ENCODE measurements around the gene SCGB3A1.

The SCGB3A1 gene

DNA sequence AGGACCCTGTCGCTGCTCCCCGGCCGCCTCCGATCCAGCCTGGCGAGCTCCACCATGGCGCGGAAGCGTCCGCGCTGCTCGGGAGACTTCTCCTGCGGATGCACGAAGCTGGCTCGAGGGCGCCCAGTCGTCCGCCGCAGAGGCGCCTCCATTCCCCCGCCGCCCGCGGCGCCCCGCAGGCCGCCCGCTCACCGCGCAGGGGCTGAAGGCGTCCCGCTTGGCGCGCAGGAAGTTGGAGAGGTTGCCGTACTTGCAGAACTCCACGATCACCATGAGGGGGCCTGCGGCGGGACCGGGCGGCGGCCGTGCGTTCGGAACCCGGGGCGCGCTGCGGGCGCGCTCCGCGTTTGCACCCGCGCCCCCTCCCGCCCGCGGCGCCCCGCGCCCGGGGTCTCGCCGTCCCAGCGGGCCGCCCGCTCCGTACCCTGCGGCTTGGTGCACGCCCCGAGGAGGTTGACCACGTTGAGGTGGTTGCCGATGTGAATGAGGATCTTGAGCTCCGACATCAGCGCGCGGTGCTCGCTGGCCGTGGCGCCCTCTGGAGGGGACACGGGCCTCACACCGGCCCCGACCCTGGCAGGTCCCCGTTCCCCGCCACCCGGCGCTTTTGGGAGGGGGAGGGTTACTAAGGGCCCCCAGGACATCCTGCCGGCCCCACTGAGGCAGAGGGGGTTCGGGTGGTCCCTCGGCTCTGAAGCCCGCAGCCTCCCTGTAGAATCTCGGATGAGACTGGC lies 27.7 kb upstream of the SCGB3A1 start:
- TF ChIP-seq, protein P1, sequence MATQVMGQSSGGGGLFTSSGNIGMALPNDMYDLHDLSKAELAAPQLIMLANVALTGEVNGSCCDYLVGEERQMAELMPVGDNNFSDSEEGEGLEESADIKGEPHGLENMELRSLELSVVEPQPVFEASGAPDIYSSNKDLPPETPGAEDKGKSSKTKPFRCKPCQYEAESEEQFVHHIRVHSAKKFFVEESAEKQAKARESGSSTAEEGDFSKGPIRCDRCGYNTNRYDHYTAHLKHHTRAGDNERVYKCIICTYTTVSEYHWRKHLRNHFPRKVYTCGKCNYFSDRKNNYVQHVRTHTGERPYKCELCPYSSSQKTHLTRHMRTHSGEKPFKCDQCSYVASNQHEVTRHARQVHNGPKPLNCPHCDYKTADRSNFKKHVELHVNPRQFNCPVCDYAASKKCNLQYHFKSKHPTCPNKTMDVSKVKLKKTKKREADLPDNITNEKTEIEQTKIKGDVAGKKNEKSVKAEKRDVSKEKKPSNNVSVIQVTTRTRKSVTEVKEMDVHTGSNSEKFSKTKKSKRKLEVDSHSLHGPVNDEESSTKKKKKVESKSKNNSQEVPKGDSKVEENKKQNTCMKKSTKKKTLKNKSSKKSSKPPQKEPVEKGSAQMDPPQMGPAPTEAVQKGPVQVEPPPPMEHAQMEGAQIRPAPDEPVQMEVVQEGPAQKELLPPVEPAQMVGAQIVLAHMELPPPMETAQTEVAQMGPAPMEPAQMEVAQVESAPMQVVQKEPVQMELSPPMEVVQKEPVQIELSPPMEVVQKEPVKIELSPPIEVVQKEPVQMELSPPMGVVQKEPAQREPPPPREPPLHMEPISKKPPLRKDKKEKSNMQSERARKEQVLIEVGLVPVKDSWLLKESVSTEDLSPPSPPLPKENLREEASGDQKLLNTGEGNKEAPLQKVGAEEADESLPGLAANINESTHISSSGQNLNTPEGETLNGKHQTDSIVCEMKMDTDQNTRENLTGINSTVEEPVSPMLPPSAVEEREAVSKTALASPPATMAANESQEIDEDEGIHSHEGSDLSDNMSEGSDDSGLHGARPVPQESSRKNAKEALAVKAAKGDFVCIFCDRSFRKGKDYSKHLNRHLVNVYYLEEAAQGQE (IDR thresholded peaks at IDR 0.05; ENCODE audit: insufficient read depth in 1 of 2, low read depth in 2 of 2, low read length in 2 of 2): no peak
- TF ChIP-seq POLR2AphosphoS5 (IDR thresholded peaks at IDR 0.05; ENCODE audit: low read depth, low read length) (no peak), SIN3A (IDR thresholded peaks at IDR 0.05; ENCODE audit: borderline replicate concordance, insufficient read depth, low read length) (no peak), TAF1 (IDR thresholded peaks at IDR 0.05; ENCODE audit: borderline replicate concordance, insufficient read depth, low read length) (no peak), FOXP2 (optimal IDR thresholded peaks at IDR 0.05; ENCODE audit: borderline replicate concordance, extremely low read depth, extremely low read length, insufficient read depth) (no peak)

DNA sequence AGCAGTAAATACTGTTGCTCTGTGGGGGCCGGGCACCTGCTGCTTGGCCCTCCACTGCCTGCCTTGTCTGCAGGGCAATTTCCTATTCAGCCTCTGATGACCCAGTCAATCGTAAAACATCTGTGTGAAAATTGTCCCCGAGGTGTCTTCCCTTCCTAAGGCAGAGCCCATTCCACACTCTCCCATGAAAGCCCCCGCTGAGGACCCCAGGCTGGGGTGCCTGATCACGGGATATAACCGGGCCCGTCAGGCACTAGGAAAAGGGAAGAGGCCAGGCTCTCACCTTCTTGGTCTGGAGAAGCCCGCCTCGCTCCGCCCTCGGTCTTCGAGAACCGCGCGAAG lies 27.2 kb upstream of the SCGB3A1 start:
- no peak for TF ChIP-seq FOXP2 (optimal IDR thresholded peaks at IDR 0.05; ENCODE audit: borderline replicate concordance, extremely low read depth, extremely low read length, insufficient read depth)
- no peak for TF ChIP-seq TAF1 (IDR thresholded peaks at IDR 0.05; ENCODE audit: borderline replicate concordance, insufficient read depth, low read length)
- TF ChIP-seq SIN3A (IDR thresholded peaks at IDR 0.05; ENCODE audit: borderline replicate concordance, insufficient read depth, low read length): no peak
- TF ChIP-seq, protein P1 (IDR thresholded peaks at IDR 0.05; ENCODE audit: insufficient read depth in 1 of 2, low read depth in 2 of 2, low read length in 2 of 2): no peak
- no peak for TF ChIP-seq POLR2AphosphoS5 (IDR thresholded peaks at IDR 0.05; ENCODE audit: low read depth, low read length)

DNA sequence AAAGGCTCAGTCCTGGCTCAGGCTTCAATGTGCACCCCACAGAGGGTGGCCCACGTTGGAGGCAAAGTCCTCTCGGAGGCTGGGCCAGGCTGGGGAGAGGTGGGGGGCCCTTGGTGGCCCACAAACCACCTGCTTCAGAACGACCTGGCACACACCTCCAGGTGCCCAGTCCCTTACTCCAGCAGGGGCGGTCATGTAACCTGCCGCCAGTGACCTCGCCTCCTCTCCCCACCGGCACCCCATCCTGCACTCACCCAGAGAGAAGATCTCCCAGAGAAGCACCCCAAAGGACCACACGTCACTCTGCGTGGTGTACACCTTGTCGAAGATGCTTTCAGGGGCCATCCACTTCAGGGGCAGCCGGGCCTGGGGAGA lies 22.5 kb upstream of the SCGB3A1 start:
- TF ChIP-seq, protein P1 (IDR thresholded peaks at IDR 0.05; ENCODE audit: insufficient read depth in 1 of 2, low read depth in 2 of 2, low read length in 2 of 2): no peak
- TF ChIP-seq POLR2AphosphoS5 (IDR thresholded peaks at IDR 0.05; ENCODE audit: low read depth, low read length) (no peak), TAF1 (IDR thresholded peaks at IDR 0.05; ENCODE audit: borderline replicate concordance, insufficient read depth, low read length) (no peak), FOXP2 (optimal IDR thresholded peaks at IDR 0.05; ENCODE audit: borderline replicate concordance, extremely low read depth, extremely low read length, insufficient read depth) (no peak), SIN3A (IDR thresholded peaks at IDR 0.05; ENCODE audit: borderline replicate concordance, insufficient read depth, low read length) (no peak)

DNA sequence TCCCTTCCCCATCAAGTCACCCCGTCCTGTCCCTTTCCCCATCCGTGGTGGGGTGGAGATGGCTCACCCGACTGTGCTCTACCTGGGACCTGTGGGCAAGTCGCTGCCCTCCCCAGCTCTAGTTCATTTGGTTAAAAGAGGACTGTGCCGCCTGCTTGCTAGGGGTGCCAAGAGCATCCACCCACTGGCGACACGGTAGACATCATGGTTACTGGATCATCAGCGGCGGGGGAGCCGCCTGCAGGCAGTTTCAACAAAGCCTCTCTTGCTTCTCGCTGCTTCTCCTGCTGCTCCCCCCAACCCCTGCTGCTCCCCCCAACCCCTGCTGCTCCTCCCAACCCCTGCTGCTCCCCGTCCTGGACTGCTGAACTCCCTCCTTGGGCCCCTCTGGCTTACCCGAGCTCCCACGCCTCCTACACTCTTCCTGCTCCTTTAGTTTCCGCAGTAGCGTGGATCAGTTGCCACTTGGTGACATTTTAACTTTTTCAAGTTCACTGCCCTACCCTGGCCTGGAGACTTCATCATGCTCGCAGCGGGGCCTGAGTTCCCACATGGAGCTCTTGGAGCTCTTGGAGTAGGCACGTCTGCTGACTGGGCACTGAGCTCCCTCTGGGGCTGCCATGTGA lies 22.0 kb upstream of the SCGB3A1 start:
- TF ChIP-seq, protein P1 (IDR thresholded peaks at IDR 0.05; ENCODE audit: insufficient read depth in 1 of 2, low read depth in 2 of 2, low read length in 2 of 2): no peak
- no peak for TF ChIP-seq FOXP2 (optimal IDR thresholded peaks at IDR 0.05; ENCODE audit: borderline replicate concordance, extremely low read depth, extremely low read length, insufficient read depth)
- TF ChIP-seq TAF1 (IDR thresholded peaks at IDR 0.05; ENCODE audit: borderline replicate concordance, insufficient read depth, low read length): no peak
- no peak for TF ChIP-seq SIN3A (IDR thresholded peaks at IDR 0.05; ENCODE audit: borderline replicate concordance, insufficient read depth, low read length)
- TF ChIP-seq POLR2AphosphoS5 (IDR thresholded peaks at IDR 0.05; ENCODE audit: low read depth, low read length): no peak

Measured in PFSK-1 (cell line).